Natural killer cell (primary cell): ENCODE data around the gene TNNT3. TPM values are rescaled to one million over a fixed set of nuclear protein-coding genes. Genes with fewer than 3 reads are reported as not detected.

Experiments used
- ATAC-seq, 3 donors: fragments of 150-1000 bp in 2 of 3; fragments of 200-7000 bp in 1 of 3; cut with Tn5 transposase; 1 replicate in 1 of 3; 2 replicates in 2 of 3; pipeline ENCODE4 v1.10.0; 2021; ENCODE audit warnings: mild to moderate bottlenecking in 2 of 3, moderate library complexity in 2 of 3
- DNase-seq, 2 donors: peaks; one replicate each; pipeline versions ENCODE4 v3.0.0 to v3.0.0-alpha.2; 2013 to 2021; ENCODE audit warnings: mixed read lengths in 1 of 2
- H3K27ac ChIP-seq: one replicate; pipeline ENCODE4 v1.5.1; 2013; ENCODE audit warnings: mild to moderate bottlenecking, low read length
- H3K27me3 ChIP-seq: one replicate; pipeline ENCODE4 v1.6.1; 2013; ENCODE audit warnings: low read length; ENCODE audit not compliant: control insufficient read depth, insufficient read depth
- H3K36me3 ChIP-seq: one replicate; pipeline ENCODE4 v1.6.1; 2013; ENCODE audit warnings: low read length; ENCODE audit not compliant: control insufficient read depth, insufficient read depth
- H3K4me1 ChIP-seq: one replicate; pipeline ENCODE4 v1.6.1; 2013; ENCODE audit warnings: low read length; ENCODE audit not compliant: control insufficient read depth, insufficient read depth
- H3K4me3 ChIP-seq: one replicate; pipeline ENCODE4 v1.5.1; 2013; ENCODE audit warnings: low read length
- H3K9me3 ChIP-seq: one replicate; pipeline ENCODE4 v1.6.1; 2013; ENCODE audit warnings: low read length; ENCODE audit not compliant: control insufficient read depth, insufficient read depth
- H3K27ac Mint-ChIP-seq, 2 donors: one replicate each; pipeline ENCODE4 v1.8.0; 2022; ENCODE audit warnings: mild to moderate bottlenecking in 2 of 2, mixed read lengths in 2 of 2, moderate library complexity in 1 of 2
- H3K27me3 Mint-ChIP-seq, 2 donors: one replicate each; pipeline ENCODE4 v1.8.0; 2022; ENCODE audit warnings: low read depth in 2 of 2, mixed read lengths in 2 of 2
- H3K36me3 Mint-ChIP-seq: one replicate; pipeline ENCODE4 v1.8.0; 2022; ENCODE audit warnings: mixed read lengths
- H3K4me1 Mint-ChIP-seq, 2 donors: one replicate each; pipeline ENCODE4 v1.8.0; 2022; ENCODE audit warnings: mixed read lengths in 2 of 2
- H3K4me3 Mint-ChIP-seq: one replicate; pipeline ENCODE4 v1.8.0; 2022; ENCODE audit warnings: mild to moderate bottlenecking, moderate library complexity, mixed read lengths
- H3K9me3 Mint-ChIP-seq, 2 donors: one replicate each; pipeline ENCODE4 v1.8.0; 2022; ENCODE audit warnings: mixed read lengths in 2 of 2
- WGBS: methylation state at CpG from one replicate; pipeline ENCODE4 v1.1.7; 2013; ENCODE audit warnings: missing lambda C conversion rate; ENCODE audit not compliant: insufficient coverage; 5-methylcytosine and 5-hydroxymethylcytosine counted together
- intact Hi-C: fragments of 100-400 bp; cut with micrococcal nuclease; formaldehyde crosslinking; loops from one replicate; pipeline ENCODE4 v1.14.2; 2022
- total RNA-seq, 4 donors: library from RNA; stranded (reverse); fragments of 120-200 nt in 1 of 4; gene quantifications; one replicate each; pipeline versions ENCODE4 v1.2.3 to v1.2.4, GENCODE V29; 2013 to 2022
- TF ChIP-seq, protein P1 (sequence below): fragments of 200-600 bp; IDR thresholded peaks from one replicate; pipeline ENCODE4 v1.8.0; 2022; ENCODE audit warnings: antibody characterized with exemption

Gene TNNT3
- total RNA-seq, 3 donors from 2014 or later (not counting 1 experiment from before 2014, with no cell fraction given) = 15.8 to 27.9 (median 26.2) TPM

DNA sequence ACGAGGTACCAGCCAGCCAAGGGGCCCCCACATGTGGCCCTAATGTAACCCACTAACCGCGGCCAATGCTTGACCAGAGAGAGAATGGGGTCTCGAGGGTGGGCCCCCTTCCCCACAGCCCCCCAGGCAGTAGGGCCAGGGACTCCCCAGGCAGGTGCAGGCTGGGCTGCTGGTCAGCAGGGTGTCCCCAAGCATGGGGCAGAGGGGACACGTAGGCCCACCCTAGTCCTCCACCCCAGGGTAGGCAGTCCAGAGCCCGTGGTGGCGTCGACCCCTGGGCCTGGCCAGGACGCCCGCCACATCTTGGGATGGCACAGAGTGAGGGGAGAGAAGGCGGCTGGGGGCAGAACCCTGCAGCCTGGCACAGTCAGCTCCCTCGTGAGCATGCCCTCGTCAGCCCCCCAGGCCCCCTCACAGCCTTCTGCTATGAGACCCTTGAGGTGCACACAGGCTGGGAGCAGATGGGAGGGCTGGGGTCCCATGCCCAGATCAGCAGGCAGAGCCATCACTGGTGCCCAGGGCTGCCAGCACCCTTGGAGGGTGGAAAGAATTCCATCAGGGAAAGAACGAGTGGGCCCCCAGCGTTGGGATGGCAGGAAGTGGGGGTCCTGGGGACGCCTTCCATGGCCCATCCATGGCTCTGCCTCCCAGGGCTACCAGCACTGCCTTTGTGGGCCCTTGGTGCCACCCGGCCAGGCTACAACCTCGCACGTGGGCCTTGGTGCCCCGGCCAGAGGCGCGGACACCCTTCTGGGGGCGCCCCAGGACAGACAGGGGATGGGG is 6.1 kb downstream of the TNNT3 start:
- H3K27me3 Mint-ChIP-seq = peaks cover 0 to 17% of the 10 kb centered on the region in 2 donors
- H3K4me3 Mint-ChIP-seq = no peak overlapping the region
- H3K36me3 Mint-ChIP-seq = no peaks in the 10 kb centered on the region
- no peak for ATAC-seq
- H3K27ac Mint-ChIP-seq = no peak overlapping the region
- DNase-seq = no peak
- TF ChIP-seq, protein P1, sequence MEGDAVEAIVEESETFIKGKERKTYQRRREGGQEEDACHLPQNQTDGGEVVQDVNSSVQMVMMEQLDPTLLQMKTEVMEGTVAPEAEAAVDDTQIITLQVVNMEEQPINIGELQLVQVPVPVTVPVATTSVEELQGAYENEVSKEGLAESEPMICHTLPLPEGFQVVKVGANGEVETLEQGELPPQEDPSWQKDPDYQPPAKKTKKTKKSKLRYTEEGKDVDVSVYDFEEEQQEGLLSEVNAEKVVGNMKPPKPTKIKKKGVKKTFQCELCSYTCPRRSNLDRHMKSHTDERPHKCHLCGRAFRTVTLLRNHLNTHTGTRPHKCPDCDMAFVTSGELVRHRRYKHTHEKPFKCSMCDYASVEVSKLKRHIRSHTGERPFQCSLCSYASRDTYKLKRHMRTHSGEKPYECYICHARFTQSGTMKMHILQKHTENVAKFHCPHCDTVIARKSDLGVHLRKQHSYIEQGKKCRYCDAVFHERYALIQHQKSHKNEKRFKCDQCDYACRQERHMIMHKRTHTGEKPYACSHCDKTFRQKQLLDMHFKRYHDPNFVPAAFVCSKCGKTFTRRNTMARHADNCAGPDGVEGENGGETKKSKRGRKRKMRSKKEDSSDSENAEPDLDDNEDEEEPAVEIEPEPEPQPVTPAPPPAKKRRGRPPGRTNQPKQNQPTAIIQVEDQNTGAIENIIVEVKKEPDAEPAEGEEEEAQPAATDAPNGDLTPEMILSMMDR = no peak
- no peak overlapping the region for H3K27ac ChIP-seq
- no peaks in the 10 kb centered on the region for H3K36me3 ChIP-seq
- intact Hi-C loops = no loop called here
- H3K9me3 Mint-ChIP-seq = no peaks in the 10 kb centered on the region
- peaks cover 11% of the 10 kb centered on the region for H3K4me1 ChIP-seq
- peaks cover 9 to 31% of the 10 kb centered on the region in 2 donors for H3K4me1 Mint-ChIP-seq
- peaks cover 2% of the 10 kb centered on the region for H3K27me3 ChIP-seq
- H3K4me3 ChIP-seq = no peak overlapping the region
- H3K9me3 ChIP-seq = no peaks in the 10 kb centered on the region
- WGBS = 90% methylated on average over 23 of the region's 23 CpGs

DNA sequence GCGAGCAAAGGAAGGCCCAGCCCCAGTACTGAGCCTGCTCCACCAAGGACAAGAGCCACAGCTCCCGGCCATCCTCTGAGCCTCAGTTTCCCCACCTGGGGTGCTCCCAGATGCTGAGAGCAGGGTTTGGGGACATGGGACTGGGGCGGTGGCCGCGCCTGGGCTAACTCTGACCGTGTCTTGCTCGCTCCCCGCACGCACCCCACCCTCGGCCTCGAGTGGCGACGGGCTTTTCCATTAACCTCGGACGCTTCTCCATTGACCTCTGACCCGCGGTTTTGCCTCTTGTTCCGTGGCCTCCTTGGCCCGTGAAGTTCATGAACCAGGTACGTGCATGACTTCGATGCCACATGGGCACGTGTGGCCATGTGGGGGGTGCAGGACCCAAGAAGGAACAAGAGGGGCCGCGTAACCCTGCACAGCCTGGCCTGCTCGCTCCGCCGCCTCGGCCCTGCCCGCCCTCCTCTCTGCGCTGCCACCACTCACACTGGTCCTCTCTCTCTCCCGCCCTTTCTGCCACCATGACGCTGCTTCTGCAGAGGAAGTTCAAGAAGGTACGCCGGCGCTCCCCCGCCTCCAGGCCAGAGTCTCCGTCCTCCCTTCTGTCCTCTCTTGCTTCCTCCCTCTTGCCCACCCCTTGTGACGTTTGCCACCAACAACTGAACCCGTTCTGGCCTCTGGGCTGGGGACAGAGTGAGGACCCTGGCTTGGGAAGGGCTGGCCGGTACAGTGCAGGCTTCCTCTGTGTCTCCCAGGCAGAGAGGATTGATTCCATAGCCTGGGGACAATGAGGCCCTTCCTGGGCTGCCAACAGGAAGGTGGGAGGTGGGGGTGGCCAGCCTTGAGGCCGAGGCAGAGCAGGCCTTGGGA is 6.9 kb downstream of the TNNT3 start:
- ATAC-seq = no peak
- TF ChIP-seq, protein P1 = no peak
- no peaks in the 10 kb centered on the region for H3K36me3 ChIP-seq
- Mint-ChIP-seq H3K9me3 (no peaks in the 10 kb centered on the region), H3K36me3 (no peaks in the 10 kb centered on the region), H3K4me1 (peaks cover 11 to 32% of the 10 kb centered on the region in 2 donors), H3K4me3 (no peak overlapping the region), H3K27me3 (peaks cover 0 to 17% of the 10 kb centered on the region in 2 donors), H3K27ac (no peak overlapping the region)
- H3K27me3 ChIP-seq = no peaks in the 10 kb centered on the region
- no peaks in the 10 kb centered on the region for H3K9me3 ChIP-seq
- H3K4me1 ChIP-seq = peaks cover 4% of the 10 kb centered on the region
- no peak overlapping the region for H3K4me3 ChIP-seq
- H3K27ac ChIP-seq = no peak overlapping the region
- intact Hi-C loops = no loop called here
- no peak for DNase-seq
- WGBS = 74% methylated on average over 41 of the region's 41 CpGs

DNA sequence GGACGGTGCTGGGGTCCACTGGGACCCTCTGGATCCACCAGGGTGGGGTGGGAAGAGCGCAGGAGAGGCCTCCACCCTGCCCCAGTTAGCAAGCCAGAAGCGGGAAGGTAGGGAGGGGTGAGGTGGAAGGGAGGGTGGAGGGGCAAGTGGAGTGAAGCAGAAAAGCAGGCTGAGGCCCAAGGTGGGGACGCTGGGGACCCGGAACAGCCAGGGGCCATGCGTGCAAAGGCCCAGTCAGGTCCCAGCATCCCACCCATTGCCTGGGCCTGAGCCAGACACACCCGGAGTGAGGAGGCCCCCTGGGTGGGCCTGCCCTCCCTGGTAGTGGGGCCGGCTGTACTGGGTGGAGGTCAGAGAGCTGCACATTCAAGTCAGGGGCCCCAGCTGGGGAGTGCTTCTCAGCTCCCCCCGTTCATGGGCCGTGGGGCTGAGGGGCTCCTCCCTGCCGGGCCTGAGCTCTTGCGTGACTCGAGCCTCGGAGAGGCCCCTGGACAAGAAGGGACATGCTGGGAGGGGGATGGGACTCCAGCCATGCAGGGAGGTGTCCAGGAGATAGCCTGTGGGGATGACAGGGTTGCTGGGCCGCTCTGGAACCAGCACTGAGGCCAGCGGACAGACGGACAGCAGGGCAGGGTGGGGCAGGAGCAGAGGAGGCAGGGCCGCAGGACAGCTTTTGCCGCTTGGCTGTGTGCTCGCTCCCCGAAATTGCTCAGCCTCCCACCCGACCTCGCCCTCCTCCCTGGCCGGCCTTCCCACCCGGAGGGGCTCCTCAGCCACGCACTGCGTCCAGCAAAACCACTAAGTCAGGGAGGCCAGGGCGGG is 7.7 kb downstream of the TNNT3 start:
- H3K4me1 ChIP-seq = peaks cover 4% of the 10 kb centered on the region
- H3K4me3 ChIP-seq = no peak overlapping the region
- H3K27me3 ChIP-seq = no peaks in the 10 kb centered on the region
- intact Hi-C loops = no loop called here
- Mint-ChIP-seq H3K36me3 (no peaks in the 10 kb centered on the region), H3K27me3 (peaks cover 0 to 24% of the 10 kb centered on the region in 2 donors), H3K4me3 (no peak overlapping the region), H3K9me3 (no peaks in the 10 kb centered on the region), H3K4me1 (peaks cover 11 to 32% of the 10 kb centered on the region in 2 donors), H3K27ac (no peak overlapping the region)
- no peaks in the 10 kb centered on the region for H3K36me3 ChIP-seq
- H3K27ac ChIP-seq = no peak overlapping the region
- WGBS = 76% methylated on average over 28 of the region's 28 CpGs
- ATAC-seq = no peak
- DNase-seq = no peak
- TF ChIP-seq, protein P1 = no peak
- H3K9me3 ChIP-seq = no peaks in the 10 kb centered on the region
